Natural killer cell (primary cell): ENCODE results near the gene LYPD6B. TPM values are rescaled to one million over a fixed set of nuclear protein-coding genes. Genes with fewer than 3 reads are reported as not detected.

Experiments used
- ATAC-seq, 3 donors: fragments of 150-1000 bp in 2 of 3; fragments of 200-7000 bp in 1 of 3; cut with Tn5 transposase; 1 replicate in 1 of 3; 2 replicates in 2 of 3; pipeline ENCODE4 v1.10.0; 2021; ENCODE audit warnings: mild to moderate bottlenecking in 2 of 3, moderate library complexity in 2 of 3
- DNase-seq, 2 donors: peaks; one replicate each; pipeline versions ENCODE4 v3.0.0 to v3.0.0-alpha.2; 2013 to 2021; ENCODE audit warnings: mixed read lengths in 1 of 2
- H3K27ac ChIP-seq: one replicate; pipeline ENCODE4 v1.5.1; 2013; ENCODE audit warnings: mild to moderate bottlenecking, low read length
- H3K27me3 ChIP-seq: one replicate; pipeline ENCODE4 v1.6.1; 2013; ENCODE audit warnings: low read length; ENCODE audit not compliant: control insufficient read depth, insufficient read depth
- H3K36me3 ChIP-seq: one replicate; pipeline ENCODE4 v1.6.1; 2013; ENCODE audit warnings: low read length; ENCODE audit not compliant: control insufficient read depth, insufficient read depth
- H3K4me1 ChIP-seq: one replicate; pipeline ENCODE4 v1.6.1; 2013; ENCODE audit warnings: low read length; ENCODE audit not compliant: control insufficient read depth, insufficient read depth
- H3K4me3 ChIP-seq: one replicate; pipeline ENCODE4 v1.5.1; 2013; ENCODE audit warnings: low read length
- H3K9me3 ChIP-seq: one replicate; pipeline ENCODE4 v1.6.1; 2013; ENCODE audit warnings: low read length; ENCODE audit not compliant: control insufficient read depth, insufficient read depth
- H3K27ac Mint-ChIP-seq, 2 donors: one replicate each; pipeline ENCODE4 v1.8.0; 2022; ENCODE audit warnings: mild to moderate bottlenecking in 2 of 2, mixed read lengths in 2 of 2, moderate library complexity in 1 of 2
- H3K27me3 Mint-ChIP-seq, 2 donors: one replicate each; pipeline ENCODE4 v1.8.0; 2022; ENCODE audit warnings: low read depth in 2 of 2, mixed read lengths in 2 of 2
- H3K36me3 Mint-ChIP-seq: one replicate; pipeline ENCODE4 v1.8.0; 2022; ENCODE audit warnings: mixed read lengths
- H3K4me1 Mint-ChIP-seq, 2 donors: one replicate each; pipeline ENCODE4 v1.8.0; 2022; ENCODE audit warnings: mixed read lengths in 2 of 2
- H3K4me3 Mint-ChIP-seq: one replicate; pipeline ENCODE4 v1.8.0; 2022; ENCODE audit warnings: mild to moderate bottlenecking, moderate library complexity, mixed read lengths
- H3K9me3 Mint-ChIP-seq, 2 donors: one replicate each; pipeline ENCODE4 v1.8.0; 2022; ENCODE audit warnings: mixed read lengths in 2 of 2
- WGBS: methylation state at CpG from one replicate; pipeline ENCODE4 v1.1.7; 2013; ENCODE audit warnings: missing lambda C conversion rate; ENCODE audit not compliant: insufficient coverage; 5-methylcytosine and 5-hydroxymethylcytosine counted together
- intact Hi-C: fragments of 100-400 bp; cut with micrococcal nuclease; formaldehyde crosslinking; loops from one replicate; pipeline ENCODE4 v1.14.2; 2022
- total RNA-seq, 4 donors: library from RNA; stranded (reverse); fragments of 120-200 nt in 1 of 4; gene quantifications; one replicate each; pipeline versions ENCODE4 v1.2.3 to v1.2.4, GENCODE V29; 2013 to 2022
- TF ChIP-seq, protein P1 (sequence below): fragments of 200-600 bp; IDR thresholded peaks from one replicate; pipeline ENCODE4 v1.8.0; 2022; ENCODE audit warnings: antibody characterized with exemption

Gene LYPD6B
- total RNA-seq, 3 donors from 2014 or later (not counting 1 experiment from before 2014, with no cell fraction given) = not detected

DNA sequence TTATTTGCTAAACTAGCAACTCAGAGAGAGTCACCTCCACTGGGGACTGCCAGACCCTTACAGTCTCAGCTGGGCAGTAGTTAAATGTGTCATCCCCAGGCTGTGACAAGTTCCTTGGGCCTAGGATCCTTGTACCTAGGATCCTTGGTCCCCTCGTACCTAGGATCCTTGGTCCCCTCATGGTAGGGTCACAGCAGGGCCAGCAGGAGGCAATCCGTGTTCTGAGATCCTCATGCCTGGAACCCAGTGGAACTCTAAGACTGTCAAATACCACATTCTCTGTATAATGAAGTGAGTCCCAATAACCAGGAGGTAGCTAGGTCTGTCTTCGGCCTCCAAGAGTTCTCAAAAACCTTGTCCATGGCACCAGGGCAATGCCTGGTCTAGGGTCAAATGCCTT is 60.8 kb downstream of the LYPD6B start:
- H3K36me3 Mint-ChIP-seq = no peaks in the 10 kb centered on the region
- TF ChIP-seq, protein P1, sequence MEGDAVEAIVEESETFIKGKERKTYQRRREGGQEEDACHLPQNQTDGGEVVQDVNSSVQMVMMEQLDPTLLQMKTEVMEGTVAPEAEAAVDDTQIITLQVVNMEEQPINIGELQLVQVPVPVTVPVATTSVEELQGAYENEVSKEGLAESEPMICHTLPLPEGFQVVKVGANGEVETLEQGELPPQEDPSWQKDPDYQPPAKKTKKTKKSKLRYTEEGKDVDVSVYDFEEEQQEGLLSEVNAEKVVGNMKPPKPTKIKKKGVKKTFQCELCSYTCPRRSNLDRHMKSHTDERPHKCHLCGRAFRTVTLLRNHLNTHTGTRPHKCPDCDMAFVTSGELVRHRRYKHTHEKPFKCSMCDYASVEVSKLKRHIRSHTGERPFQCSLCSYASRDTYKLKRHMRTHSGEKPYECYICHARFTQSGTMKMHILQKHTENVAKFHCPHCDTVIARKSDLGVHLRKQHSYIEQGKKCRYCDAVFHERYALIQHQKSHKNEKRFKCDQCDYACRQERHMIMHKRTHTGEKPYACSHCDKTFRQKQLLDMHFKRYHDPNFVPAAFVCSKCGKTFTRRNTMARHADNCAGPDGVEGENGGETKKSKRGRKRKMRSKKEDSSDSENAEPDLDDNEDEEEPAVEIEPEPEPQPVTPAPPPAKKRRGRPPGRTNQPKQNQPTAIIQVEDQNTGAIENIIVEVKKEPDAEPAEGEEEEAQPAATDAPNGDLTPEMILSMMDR = no peak
- Histone ChIP-seq H3K36me3 (no peaks in the 10 kb centered on the region), H3K4me3 (no peak overlapping the region), H3K27ac (no peak overlapping the region), H3K27me3 (no peaks in the 10 kb centered on the region), H3K4me1 (no peaks in the 10 kb centered on the region), H3K9me3 (no peaks in the 10 kb centered on the region)
- no peaks in the 10 kb centered on the region for H3K9me3 Mint-ChIP-seq
- H3K27ac Mint-ChIP-seq = no peak overlapping the region
- intact Hi-C loops = no loop called here
- 86% methylated on average over 3 of the region's 3 CpGs for WGBS
- H3K27me3 Mint-ChIP-seq = peaks cover 0 to 7% of the 10 kb centered on the region in 2 donors
- DNase-seq = no peak
- H3K4me3 Mint-ChIP-seq = no peak overlapping the region
- ATAC-seq = no peak
- no peaks in the 10 kb centered on the region for H3K4me1 Mint-ChIP-seq

DNA sequence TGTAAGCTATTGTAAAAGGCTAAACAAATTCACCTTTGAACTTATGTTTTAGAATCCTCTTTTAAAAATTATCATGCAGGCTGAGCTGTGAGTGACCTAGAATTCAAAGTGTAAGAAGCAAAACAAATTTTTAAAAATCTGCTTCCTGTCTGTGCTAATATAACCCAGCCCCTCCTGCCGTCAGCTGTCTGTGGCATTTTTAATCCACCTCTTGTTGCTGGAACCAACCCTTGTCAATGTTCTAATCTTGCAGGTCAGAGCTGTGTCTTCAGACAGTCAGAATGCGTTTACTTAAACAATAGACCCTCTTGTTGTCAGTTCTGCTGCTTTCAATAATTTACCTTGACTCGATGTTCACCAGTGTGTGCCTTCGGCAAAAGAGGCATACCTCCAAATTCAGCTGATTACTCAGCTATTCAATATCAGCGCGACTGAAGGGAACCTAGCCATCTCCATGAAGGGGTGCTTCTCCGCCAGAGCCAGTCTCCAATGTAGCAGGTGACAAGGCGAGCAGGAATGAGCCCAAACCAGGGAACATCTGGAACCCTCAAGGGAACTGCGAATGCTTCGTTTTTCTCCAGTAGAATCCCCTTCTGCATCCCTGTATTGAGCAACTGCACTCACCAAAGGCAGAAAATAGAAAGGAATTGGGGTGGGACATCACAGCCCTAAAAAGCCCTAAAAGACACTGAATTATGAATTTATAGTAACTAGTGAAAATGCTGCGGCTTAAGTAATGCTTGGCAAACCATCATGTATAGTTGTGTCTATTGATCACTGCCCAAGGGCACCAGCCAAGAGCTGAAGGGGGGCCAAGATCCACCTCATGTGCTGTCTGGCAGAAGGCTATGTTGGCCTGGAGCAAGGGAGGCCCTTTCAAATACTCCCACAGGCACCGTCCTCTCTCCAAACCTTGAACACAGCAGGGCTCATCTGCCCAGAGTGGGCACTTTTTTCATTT is 62.5 kb downstream of the LYPD6B start:
- Mint-ChIP-seq H3K36me3 (no peaks in the 10 kb centered on the region), H3K27me3 (peaks cover 0 to under 1% of the 10 kb centered on the region in 2 donors), H3K27ac (no peak overlapping the region), H3K4me1 (no peaks in the 10 kb centered on the region), H3K9me3 (no peaks in the 10 kb centered on the region), H3K4me3 (no peak overlapping the region)
- Histone ChIP-seq H3K27me3 (no peaks in the 10 kb centered on the region), H3K4me3 (no peak overlapping the region), H3K4me1 (no peaks in the 10 kb centered on the region), H3K9me3 (no peaks in the 10 kb centered on the region), H3K27ac (no peak overlapping the region), H3K36me3 (no peaks in the 10 kb centered on the region)
- intact Hi-C loops = no loop called here
- TF ChIP-seq, protein P1 = no peak
- no peak for ATAC-seq
- 83% methylated on average over 12 of the region's 12 CpGs for WGBS
- DNase-seq = no peak

DNA sequence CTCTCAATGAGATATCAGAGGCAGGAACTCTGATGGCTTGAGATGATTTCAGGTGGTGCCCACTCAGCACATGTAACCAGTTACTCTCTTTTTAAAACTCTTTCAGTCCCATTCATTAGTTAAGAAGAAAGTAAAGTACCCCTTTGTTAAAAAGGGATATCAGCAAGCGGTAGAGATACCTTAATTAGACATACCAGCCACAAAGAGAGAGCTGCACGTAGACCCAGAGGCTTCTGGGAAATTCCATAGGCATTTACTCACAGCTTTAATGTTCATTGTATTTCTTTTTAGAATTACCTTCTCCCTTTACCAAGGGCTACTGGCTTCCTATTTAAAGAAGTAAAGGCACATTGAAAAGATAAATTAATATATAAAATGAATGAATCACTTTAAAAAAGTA is 63.3 kb downstream of the LYPD6B start:
- Histone ChIP-seq H3K9me3 (no peaks in the 10 kb centered on the region), H3K27me3 (no peaks in the 10 kb centered on the region), H3K4me3 (no peak overlapping the region), H3K4me1 (no peaks in the 10 kb centered on the region), H3K36me3 (no peaks in the 10 kb centered on the region), H3K27ac (no peak overlapping the region)
- ATAC-seq (no peak), DNase-seq (no peak)
- no peak overlapping the region for H3K4me3 Mint-ChIP-seq
- H3K27ac Mint-ChIP-seq = no peak overlapping the region
- 78% methylated on average over 2 of the region's 2 CpGs for WGBS
- no peaks in the 10 kb centered on the region for H3K27me3 Mint-ChIP-seq
- H3K9me3 Mint-ChIP-seq = no peaks in the 10 kb centered on the region
- H3K4me1 Mint-ChIP-seq = no peaks in the 10 kb centered on the region
- intact Hi-C loops = no loop called here
- no peaks in the 10 kb centered on the region for H3K36me3 Mint-ChIP-seq
- TF ChIP-seq, protein P1 = no peak
